ENCODE results near the gene USP2. TPM values are rescaled to one million over a fixed set of nuclear protein-coding genes. Genes with fewer than 3 reads are reported as not detected.

USP2 gene
- total and polyA plus RNA-seq, 2 of the 4 experiments (the other 2 are of a cell fraction) = 0.18 to 0.79 TPM

DNA sequence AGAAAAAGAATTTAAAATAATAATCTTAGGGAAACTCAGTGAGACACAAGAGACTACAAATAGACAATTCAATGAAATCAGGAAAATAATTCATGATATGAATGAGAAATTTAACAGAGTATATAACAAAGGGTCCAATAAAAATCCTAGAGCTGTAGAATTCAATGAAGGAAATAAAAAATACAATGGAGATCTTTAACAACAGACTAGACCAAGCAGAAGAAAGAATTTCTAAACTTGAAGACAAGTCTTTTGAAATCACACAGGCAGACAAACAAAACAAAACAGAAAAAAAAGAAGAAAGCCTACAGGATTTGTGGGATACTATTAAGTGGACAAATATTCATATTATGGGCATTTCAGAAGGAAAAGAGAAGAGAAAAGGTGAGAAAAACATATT, 16.2 kb upstream of the USP2 start:
- H2BK120ac ChIP-seq (ENCODE audit: low read depth, low read length) = no peak overlapping the region
- no peak overlapping the region for H3K18ac ChIP-seq (ENCODE audit: low read depth, low read length)
- no peak overlapping the region for H2BK20ac ChIP-seq (ENCODE audit: low read depth, low read length)
- no peak overlapping the region for H3K4ac ChIP-seq (ENCODE audit: low read depth, low read length)
- H3K56ac ChIP-seq (ENCODE audit: extremely low read depth, insufficient read depth, low read length) = no peak overlapping the region
- POLR2A ChIA-PET (ENCODE audit: unreplicated experiment) = no interaction called here
- no peaks in the 10 kb centered on the region for H3K9me1 ChIP-seq (ENCODE audit: insufficient read depth, low read length)
- H3K27ac ChIP-seq (ENCODE audit: insufficient read depth, low read length) = no peak overlapping the region
- in situ Hi-C loops (cut with MboI; ENCODE audit: low sequenced_read_pairs) = no loop called here
- no peak overlapping the region for H3K4me3 ChIP-seq (ENCODE audit: insufficient read depth, low read depth, low read length)
- no peaks in the 10 kb centered on the region for H3K4me1 ChIP-seq (ENCODE audit: control insufficient read depth, insufficient read depth, low read length)
- intact Hi-C loops (cut with micrococcal nuclease) = no loop called here
- TF ChIP-seq NFE2L2 (IDR thresholded peaks at IDR 0.05; ENCODE audit: low read depth, low read length) (no peak), BHLHE40 (IDR thresholded peaks at IDR 0.05; ENCODE audit: low read depth, low read length) (no peak), RFX5 (IDR thresholded peaks at IDR 0.05; ENCODE audit: low read depth, low read length) (no peak), CEBPB (IDR thresholded peaks at IDR 0.05; ENCODE audit: low read depth, low read length) (no peak), FOS (IDR thresholded peaks at IDR 0.05; ENCODE audit: low read depth, low read length) (no peak)
- TF ChIP-seq, protein P1, sequence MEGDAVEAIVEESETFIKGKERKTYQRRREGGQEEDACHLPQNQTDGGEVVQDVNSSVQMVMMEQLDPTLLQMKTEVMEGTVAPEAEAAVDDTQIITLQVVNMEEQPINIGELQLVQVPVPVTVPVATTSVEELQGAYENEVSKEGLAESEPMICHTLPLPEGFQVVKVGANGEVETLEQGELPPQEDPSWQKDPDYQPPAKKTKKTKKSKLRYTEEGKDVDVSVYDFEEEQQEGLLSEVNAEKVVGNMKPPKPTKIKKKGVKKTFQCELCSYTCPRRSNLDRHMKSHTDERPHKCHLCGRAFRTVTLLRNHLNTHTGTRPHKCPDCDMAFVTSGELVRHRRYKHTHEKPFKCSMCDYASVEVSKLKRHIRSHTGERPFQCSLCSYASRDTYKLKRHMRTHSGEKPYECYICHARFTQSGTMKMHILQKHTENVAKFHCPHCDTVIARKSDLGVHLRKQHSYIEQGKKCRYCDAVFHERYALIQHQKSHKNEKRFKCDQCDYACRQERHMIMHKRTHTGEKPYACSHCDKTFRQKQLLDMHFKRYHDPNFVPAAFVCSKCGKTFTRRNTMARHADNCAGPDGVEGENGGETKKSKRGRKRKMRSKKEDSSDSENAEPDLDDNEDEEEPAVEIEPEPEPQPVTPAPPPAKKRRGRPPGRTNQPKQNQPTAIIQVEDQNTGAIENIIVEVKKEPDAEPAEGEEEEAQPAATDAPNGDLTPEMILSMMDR (conservative IDR thresholded peaks at IDR 0.05; ENCODE audit: low read depth, low read length) = no peak
- ATAC-seq (ENCODE audit: low read depth) (no peak), DNase-seq (no peak)
- CTCF ChIA-PET = no interaction called here
- no TSS peak for BruUV-seq (replicated peaks)
- no peak overlapping the region for H4K5ac ChIP-seq (ENCODE audit: low read depth, low read length)
- H4K91ac ChIP-seq (ENCODE audit: insufficient read depth, low read depth, low read length) = no peak overlapping the region
- H3K36me3 ChIP-seq (ENCODE audit: control insufficient read depth, insufficient read depth, low read length) = no peaks in the 10 kb centered on the region
- H4K8ac ChIP-seq (ENCODE audit: low read depth in 2 of 2, low read length in 2 of 2) = no peak overlapping the region
- peaks cover 11% of the 10 kb centered on the region for H3K27me3 ChIP-seq (ENCODE audit: control insufficient read depth, insufficient read depth, low read length)
- no peak overlapping the region for H3K23ac ChIP-seq (ENCODE audit: low read depth, low read length)
- H2AK5ac ChIP-seq (ENCODE audit: low read depth, low read length) = no peak overlapping the region
- H3K9ac ChIP-seq (ENCODE audit: low read depth, low read length) = no peak overlapping the region
- no peak overlapping the region for H3K4me2 ChIP-seq (ENCODE audit: low read depth, low read length)
- no peak overlapping the region for H2BK15ac ChIP-seq (ENCODE audit: low read depth, low read length)
- no peak overlapping the region for H3K14ac ChIP-seq (replicated peaks; ENCODE audit: low read depth, low read length)
- dilution Hi-C loops (cut with HindIII; ENCODE audit: low sequenced_read_pairs, unreplicated experiment) = no loop called here
- H4K20me1 ChIP-seq (ENCODE audit: insufficient read depth, low read length) = no peaks in the 10 kb centered on the region
- H3K9me3 ChIP-seq (ENCODE audit: control insufficient read depth, insufficient read depth, low read length) = peaks cover 12% of the 10 kb centered on the region
- no peak overlapping the region for H2BK5ac ChIP-seq (ENCODE audit: low read depth, low read length, poor library complexity, severe bottlenecking)
- no peak overlapping the region for H2AFZ ChIP-seq (replicated peaks; ENCODE audit: low read length, poor library complexity)
- H3K79me1 ChIP-seq (ENCODE audit: low read depth in 1 of 2, low read length in 2 of 2) = no peaks in the 10 kb centered on the region
- H2AK9ac ChIP-seq (replicated peaks; ENCODE audit: low read depth, low read length, poor library complexity) = no peak overlapping the region

Measured in IMR-90 (cell line).